ENCODE results near the gene DNM3.
"Not testable (repeated sequence)": the region's sequence is repeated elsewhere in the genome, so short reads cannot be mapped to it uniquely, and the experiment has no call there.

The DNM3 gene

DNA sequence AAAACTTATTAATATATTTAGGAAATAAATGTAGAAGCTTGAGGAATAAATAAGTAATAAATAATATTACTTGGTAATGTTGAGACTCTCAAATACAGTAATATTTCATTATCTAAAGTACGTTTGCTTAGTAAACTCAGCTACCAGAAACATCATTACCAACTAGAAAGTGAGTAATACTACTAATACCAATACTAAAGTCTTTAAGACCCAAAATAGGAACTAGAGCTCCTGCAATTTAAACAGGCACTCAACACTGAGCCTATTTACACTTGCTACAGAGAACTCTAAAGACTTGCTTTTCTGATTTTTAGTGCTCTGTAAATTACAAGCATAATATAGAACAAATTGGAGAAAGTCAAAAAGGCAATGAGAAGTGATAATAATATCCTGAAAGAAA is 565.7 kb downstream of the DNM3 start:
- DNase-seq = no peak

DNA sequence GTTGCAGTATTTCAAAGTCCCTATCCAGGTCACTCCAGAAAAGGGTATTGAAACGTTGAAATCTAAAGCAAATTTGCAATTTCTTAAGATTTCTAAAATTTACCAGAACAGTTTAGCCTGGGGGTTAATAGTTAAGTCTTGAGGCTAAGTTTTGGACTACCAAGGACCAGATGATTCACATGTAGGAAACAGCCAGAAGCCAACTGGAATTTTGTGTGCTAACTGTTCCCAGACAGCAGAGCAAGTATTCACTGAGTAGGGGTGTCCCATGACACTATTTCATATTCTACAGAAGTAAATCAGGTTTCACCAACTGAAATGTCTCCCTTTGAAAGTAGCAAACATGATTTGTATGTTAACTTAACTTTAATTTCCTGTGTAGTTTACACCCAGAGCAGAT is 567.7 kb downstream of the DNM3 start:
- no peak for DNase-seq

- no peak for DNase-seq
Measured at GRCh38 chr1:172410027-172410426, 568.7 kb downstream of the DNM3 start.

- no peak for DNase-seq
Measured at GRCh38 chr1:172411791-172412338, 570.6 kb downstream of the DNM3 start.

DNA sequence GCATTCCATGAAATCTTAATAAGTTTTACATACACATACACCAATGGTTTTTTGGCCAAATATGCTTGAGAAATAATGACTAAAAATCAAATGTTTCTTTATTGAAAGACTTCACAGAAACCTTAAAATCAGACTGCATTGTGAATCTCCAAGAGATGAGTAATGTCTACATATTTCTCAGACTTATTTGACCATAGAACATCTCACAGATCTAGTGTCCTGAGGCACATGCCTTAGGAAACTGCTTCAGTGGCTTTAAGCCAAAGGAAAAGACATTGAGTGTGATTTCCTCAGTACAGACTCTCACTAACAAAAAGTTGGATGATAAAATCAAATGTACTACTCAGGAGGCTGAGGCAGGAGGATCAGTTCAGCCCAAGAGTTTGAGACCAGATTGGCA is 573.0 kb downstream of the DNM3 start:
- DNase-seq = no peak

DNA sequence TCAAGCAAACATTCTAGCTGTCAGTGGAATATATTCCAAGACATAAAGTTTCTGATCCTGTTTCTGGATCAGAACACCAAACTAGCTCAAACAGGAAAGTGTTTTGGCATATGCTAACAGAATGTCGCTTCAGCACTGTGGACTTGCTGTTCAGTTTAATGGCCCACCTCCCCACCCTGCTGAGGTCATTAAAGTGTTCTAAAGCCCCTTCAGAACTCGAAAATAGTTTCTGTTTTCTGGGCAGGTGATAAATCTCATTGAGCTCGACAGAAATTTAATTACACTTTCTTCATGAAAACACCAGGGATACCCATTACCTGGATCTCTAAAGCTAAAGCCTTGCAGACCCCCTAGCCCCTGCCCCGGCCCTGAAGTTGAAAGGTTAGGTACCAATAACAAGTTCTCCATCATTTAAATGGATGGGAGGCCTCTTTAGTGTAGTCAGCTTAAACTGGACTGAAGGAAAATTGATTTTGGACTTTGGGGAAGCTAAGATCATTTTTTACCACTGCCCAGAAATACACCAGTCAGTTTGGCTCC is 575.3 kb downstream of the DNM3 start:
- no peak for DNase-seq

DNA sequence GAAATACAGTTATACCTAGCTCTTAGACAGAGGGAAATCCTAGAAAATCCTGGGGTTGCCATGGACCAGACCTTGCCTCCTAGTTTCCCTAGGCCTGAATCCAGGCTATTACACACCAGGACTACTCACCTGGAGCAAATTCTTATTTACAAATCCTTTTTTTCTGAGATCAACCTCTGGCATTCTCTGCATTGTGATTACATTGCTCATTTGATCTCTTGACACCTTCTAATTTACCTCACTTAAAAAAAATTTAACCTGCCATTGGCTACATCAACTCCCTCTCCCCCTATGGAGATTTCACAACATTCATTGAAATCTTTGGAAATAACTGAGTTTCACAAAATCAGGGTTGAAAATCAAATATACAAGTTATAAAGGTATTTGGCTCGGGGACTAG is 576.3 kb downstream of the DNM3 start:
- DNase-seq = no peak

DNA sequence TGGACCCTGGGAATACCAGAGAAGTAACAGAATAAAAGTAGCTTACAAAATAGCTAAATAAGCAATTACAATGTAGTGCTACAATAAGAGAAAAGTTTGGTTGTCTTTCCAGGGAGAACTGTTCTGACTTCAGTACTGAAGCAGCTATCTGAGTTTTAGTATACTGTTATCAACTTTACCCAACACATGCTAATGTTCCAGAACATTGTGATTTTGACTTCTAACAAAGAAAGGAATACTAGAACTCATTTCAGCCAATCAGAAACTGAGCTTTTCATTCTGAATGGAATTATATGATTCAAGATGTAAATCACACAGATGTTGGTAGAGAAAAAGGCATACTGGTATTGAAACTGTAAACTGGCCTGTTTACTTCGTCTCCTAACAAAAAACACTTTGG is 579.1 kb downstream of the DNM3 start, which contains the start of gene C1orf105:
Gene C1orf105 (plus strand): TSS at position 301 of the 400 bp plus-strand sequence. CDS start 201 bp downstream, outside the sequence.
- no peak for DNase-seq

- DNase-seq = no peak
Measured at GRCh38 chr1:172421974-172422604, 580.8 kb downstream of the DNM3 start.

GRCh38 chr1:172423336-172423735 is 582.0 kb downstream of the DNM3 start:
- no peak for DNase-seq

- DNase-seq = no peak
Measured at GRCh38 chr1:172425339-172425738, 584.0 kb downstream of the DNM3 start.

- peak; percentile 24 for DNase-seq
Measured at GRCh38 chr1:172427191-172427590, 585.9 kb downstream of the DNM3 start.

- peak; percentile 70 for DNase-seq
Measured at GRCh38 chr1:172429331-172430127, 588.2 kb downstream of the DNM3 start.

- DNase-seq = peak; percentile 17
Measured at GRCh38 chr1:172430128-172430454, 588.8 kb downstream of the DNM3 start.

- no peak for DNase-seq
Measured at GRCh38 chr1:172431204-172431603, 589.9 kb downstream of the DNM3 start.

DNA sequence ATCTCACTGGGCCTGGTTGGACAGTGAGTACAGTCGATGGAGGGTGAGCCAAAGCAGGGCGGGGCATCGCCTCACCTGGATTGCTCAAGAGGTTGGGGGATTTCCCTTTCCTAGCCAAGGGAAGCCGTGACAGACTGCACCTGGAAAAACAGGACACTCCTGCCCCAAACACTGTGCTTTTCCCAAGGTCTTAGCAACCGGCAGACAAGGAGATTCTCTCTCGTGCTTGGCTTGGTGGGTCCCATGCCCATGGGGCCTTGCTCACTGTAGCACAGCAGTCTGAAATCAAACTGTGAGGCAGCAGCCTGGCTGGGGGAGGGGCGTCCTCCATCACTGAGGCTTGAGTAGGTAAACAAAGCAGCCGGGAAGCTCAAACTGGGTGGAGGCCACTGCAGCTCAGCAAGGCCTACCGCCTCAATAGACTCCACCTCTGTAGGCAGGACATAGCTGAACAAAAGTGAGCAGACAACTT is 590.5 kb downstream of the DNM3 start:
- DNase-seq = no peak

DNA sequence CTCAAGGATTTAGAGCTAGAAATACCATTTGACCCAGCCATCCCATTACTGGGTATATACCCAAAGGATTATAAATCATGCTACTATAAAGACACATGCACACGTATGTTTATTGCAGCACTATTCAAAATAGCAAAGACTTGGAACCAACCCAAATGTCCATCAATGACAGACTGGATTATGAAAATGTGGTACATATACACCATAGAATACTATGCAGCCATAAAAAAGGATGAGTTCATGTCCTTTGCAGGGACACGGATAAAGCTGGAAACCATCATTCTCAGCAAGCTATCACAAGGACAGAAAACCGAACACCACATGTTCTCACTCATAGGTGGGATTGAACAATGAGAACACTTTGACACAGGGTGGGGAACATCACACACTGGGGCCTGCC is 595.9 kb downstream of the DNM3 start:
- not testable (repeated sequence) for DNase-seq

DNA sequence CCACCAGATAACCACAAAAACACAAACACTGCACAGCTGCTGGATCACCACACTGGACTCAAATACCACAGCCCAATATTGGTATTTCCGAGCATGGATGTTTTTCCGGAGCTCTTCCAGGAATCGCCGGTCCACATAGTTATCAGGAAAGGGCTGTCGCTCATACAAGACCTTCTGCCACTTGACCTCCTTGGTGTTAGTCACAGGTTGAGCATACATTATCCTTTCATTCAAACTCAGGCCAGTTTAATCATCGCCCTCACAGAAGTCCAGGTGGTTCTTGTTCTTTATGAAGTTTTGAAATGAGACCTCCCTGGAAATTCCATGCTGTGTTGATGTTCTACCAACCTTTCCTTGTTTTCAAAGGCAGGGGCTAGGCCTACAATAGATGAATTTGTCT is 601.1 kb downstream of the DNM3 start:
- no peak for DNase-seq

GRCh38 chr1:172442843-172443565 is 601.7 kb downstream of the DNM3 start:
- DNase-seq = no peak

DNA sequence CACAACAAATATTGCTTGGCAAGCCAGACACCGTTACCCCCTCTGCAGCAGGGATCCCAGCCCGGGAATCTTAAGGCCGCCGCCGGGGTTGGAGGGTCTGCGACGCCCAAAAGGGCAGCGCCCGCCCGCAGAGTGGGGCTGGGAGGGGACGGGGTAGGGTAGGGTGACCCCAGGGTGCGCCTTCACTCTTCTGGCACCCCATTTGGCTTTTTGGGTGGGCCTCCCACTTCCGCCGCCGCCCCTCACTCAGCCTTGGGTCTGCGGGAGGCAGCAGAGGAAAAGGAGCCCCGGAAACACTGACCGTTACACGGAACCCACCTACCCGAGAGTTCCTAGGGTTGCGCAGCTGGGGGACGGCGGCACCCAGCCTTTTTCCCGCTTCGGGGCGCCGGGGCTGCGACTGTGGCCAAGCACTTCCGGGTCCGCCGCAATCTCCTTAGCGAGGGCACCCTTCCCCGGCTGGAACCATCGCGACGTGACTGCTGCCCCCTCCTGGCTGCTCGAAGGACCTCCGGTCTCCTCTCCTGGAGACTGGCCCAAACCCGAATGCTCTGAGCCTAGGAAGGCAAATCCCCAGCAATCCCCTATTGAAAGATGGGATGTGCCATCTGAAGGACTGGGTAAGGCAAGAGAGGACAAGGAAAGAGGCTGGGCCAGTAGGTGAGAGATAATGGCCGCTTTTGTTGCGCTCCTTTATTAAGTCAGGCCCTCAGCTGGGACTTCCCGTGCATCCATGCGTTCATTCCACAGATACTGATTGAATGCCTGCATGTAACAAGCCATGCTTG is 602.6 kb downstream of the DNM3 start, which contains the start of gene PIGC:
Gene PIGC (minus strand): TSS at position 404 of the 788 bp plus-strand sequence. CDS start 1,447 bp downstream, outside the sequence.
- DNase-seq = peak; percentile 95

GRCh38 chr1:172446547-172446946 is 605.2 kb downstream of the DNM3 start:
- no peak for DNase-seq

DNA sequence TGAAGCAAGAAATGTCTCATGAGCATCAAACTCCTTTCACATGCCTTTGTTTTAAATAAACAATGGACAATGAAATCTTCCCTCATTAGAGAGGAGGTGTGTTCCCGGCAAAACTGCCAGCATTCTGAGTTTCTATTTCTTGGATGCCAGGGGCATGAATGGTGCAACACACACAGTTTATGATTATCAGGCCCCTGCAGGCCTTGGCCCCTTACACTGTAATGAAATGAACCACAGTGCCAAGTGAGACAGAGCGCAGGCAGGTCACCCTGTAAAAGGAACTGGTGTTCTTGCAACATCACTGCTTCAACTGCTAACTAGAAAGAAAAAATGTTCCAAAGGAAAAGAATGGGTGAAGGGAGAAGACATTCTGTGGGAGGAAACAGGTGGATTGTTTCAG is 606.3 kb downstream of the DNM3 start:
- no peak for DNase-seq
